ENCODE measurements around the gene TNFRSF8. TPM values are rescaled to one million over a fixed set of nuclear protein-coding genes. Genes with fewer than 3 reads are reported as not detected.

Gene TNFRSF8
- total RNA-seq, 1 experiment from 2014 or later, result 0.13 TPM

GRCh38 chr1:12183095-12183794, 120.1 kb downstream of the TNFRSF8 start:
- in situ Hi-C loops (cut with HindIII; ENCODE audit: low pct_unique_long_range_greater_than_20kb, low sequenced_read_pairs), result no loop called here

More at GRCh38 chr1:12183095-12183794, 120.1 kb downstream of the TNFRSF8 start:
- Histone ChIP-seq H3K4me3 (ENCODE audit: low read depth in 2 of 2, low read length in 2 of 2) (no peak overlapping the region), H3K36me3 (ENCODE audit: control insufficient read depth, insufficient read depth, low read length) (no peaks in the 10 kb centered on the region), H3K4me1 (ENCODE audit: control insufficient read depth, insufficient read depth, low read length) (peaks cover 9% of the 10 kb centered on the region; the same call in 1 of the 2 replicates), H3K9me3 (ENCODE audit: control insufficient read depth, insufficient read depth, low read depth, low read length) (no peaks in the 10 kb centered on the region), H3K27me3 (ENCODE audit: control insufficient read depth, insufficient read depth, low read length) (no peaks in the 10 kb centered on the region), H3K27ac (ENCODE audit: low read length) (no peak overlapping the region)
- TF ChIP-seq SIN3A (IDR thresholded peaks at IDR 0.05; ENCODE audit: borderline replicate concordance, insufficient read depth, low read depth, low read length), result no peak
- TF ChIP-seq TCF7L2 (IDR thresholded peaks at IDR 0.05; ENCODE audit: low read depth, low read length), result no peak
- TF ChIP-seq POLR2AphosphoS5 (IDR thresholded peaks at IDR 0.05; ENCODE audit: low read depth, low read length), result no peak
- TF ChIP-seq REST (IDR thresholded peaks at IDR 0.05; ENCODE audit: insufficient read depth in 1 of 2, low read depth in 2 of 2, low read length in 1 of 2), result no peak
- TF ChIP-seq CTCF (IDR thresholded peaks at IDR 0.05), result no peak
- no TSS peak for BruUV-seq (replicated peaks)
- no peak for ATAC-seq
- ChIA-PET POLR2A (interaction anchor here (0.5 kb wide), 1 partner anchor 50 kb away, joined by 3 read pairs; no protein-coding TSS in a partner anchor), CTCF (no interaction called here)
- intact Hi-C loops (cut with micrococcal nuclease; ENCODE audit: unreplicated experiment), result no loop called here
- no peak for DNase-seq (ENCODE audit: low read depth, low spot score)

Measured in Panc1 (cell line).